DOHH2 (cell line): ENCODE results near the gene UBR2.

Source experiments
- EZH2phosphoT487 ChIP-seq: fragments of 200-600 bp; sonication (generic); IDR thresholded peaks from 2 replicates; pipeline ENCODE4 v1.6.1; 2017; ENCODE audit warnings: borderline replicate concordance, mild to moderate bottlenecking, antibody characterized with exemption, low read length, moderate library complexity, mixed read lengths
- TF ChIP-seq, protein P1 (sequence below): fragments of 200-600 bp; sonication (generic); IDR thresholded peaks from one replicate; pipeline ENCODE4 v1.5.1; 2014; ENCODE audit warnings: antibody characterized with exemption, mild to moderate bottlenecking, low read depth, low read length; ENCODE audit not compliant: poor library complexity, severe bottlenecking

DNA sequence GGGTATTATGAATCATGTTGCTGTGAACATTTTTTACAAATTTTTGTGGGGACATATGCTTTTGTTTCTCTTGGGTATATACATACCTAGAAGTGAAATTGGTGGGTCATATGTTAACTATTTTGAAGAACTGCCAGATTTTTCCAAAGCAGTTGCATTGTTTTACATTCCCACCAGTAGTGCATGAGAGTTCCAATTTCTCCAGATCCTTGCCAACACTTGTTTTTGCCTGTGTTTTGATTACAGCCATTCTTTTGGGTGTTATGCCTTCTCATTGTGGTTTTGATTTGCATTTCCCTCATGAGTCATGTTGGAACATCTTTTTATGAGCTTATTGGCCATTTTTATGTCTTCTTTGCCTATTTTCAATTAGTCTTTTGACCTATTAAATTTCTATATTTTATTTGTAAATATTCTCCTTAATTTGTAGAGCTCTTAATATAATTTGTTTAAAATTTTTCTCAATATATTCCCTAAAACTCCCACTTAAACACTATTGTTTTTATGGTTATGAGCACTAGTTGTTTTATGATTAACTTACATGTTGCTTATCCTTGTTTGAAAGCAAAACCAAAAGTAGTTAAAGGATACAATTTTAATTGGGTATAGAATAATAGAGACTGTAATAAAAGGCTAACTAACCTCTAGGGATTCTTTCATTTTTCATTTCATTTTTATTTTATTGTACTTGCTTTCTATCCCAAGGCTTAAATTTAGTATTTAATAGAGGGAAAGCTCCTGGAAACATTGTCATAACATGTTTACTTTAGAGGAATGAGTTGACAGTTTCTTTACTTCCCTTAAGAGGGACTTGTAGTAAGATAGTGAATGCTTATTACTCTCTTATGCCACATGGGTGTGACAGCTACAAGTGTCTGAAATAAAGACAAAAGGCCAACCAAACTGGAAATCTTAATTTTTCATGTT is 5.5 kb downstream of the UBR2 start:
- TF ChIP-seq, protein P1, sequence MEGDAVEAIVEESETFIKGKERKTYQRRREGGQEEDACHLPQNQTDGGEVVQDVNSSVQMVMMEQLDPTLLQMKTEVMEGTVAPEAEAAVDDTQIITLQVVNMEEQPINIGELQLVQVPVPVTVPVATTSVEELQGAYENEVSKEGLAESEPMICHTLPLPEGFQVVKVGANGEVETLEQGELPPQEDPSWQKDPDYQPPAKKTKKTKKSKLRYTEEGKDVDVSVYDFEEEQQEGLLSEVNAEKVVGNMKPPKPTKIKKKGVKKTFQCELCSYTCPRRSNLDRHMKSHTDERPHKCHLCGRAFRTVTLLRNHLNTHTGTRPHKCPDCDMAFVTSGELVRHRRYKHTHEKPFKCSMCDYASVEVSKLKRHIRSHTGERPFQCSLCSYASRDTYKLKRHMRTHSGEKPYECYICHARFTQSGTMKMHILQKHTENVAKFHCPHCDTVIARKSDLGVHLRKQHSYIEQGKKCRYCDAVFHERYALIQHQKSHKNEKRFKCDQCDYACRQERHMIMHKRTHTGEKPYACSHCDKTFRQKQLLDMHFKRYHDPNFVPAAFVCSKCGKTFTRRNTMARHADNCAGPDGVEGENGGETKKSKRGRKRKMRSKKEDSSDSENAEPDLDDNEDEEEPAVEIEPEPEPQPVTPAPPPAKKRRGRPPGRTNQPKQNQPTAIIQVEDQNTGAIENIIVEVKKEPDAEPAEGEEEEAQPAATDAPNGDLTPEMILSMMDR, result no peak
- no peak for TF ChIP-seq EZH2phosphoT487
